ENCODE measurements around the gene EPS8L3. TPM values are rescaled to one million over a fixed set of nuclear protein-coding genes. Genes with fewer than 3 reads are reported as not detected.

Gene EPS8L3
- total and polyA plus RNA-seq, 9 of the 15 experiments (the other 6 are each of a cell fraction or from before 2014, with no cell fraction given), result 0.09 to 0.42 (median 0.14) TPM; not detected in 5

- TF ChIP-seq ZBTB40 (IDR thresholded peaks at IDR 0.05) (peak; percentile 84), ZBTB40 (CRISPR knock-in tag; IDR thresholded peaks at IDR 0.05) (no peak), SMARCE1 (IDR thresholded peaks at IDR 0.05) (peak; percentile 87), ADNP (tag; IDR thresholded peaks at IDR 0.05) (peak; percentile 61; the same call in 1 of the 2 replicates), HDAC1 (IDR thresholded peaks at IDR 0.05) (0 out of 4 replicates have a peak, but pooled peaks of 1 of the 2 experiments have one; percentile 34), ZNF592 (IDR thresholded peaks at IDR 0.05) (peak; percentile 98), LEF1 (IDR thresholded peaks at IDR 0.05) (peak; percentile 60; the same call in 1 of the 2 replicates), HES1 (IDR thresholded peaks at IDR 0.05; ENCODE audit: low read depth) (no peak), MTA2 (IDR thresholded peaks at IDR 0.05; ENCODE audit: low read depth) (0 out of 2 replicates have a peak, but pooled peaks have one; percentile 8), PTBP1 (IDR thresholded peaks at IDR 0.05; ENCODE audit: low read depth, low read length) (no peak), TFAM (CRISPR knock-in tag; conservative IDR thresholded peaks at IDR 0.05) (no peak), BCL6 (CRISPR knock-in tag; IDR thresholded peaks at IDR 0.05) (no peak), SMAD4 (CRISPR knock-in tag; conservative IDR thresholded peaks at IDR 0.05) (peak; percentile 54; the same call in 1 of the 2 replicates)
These were observed 44.3 kb downstream of the EPS8L3 start (continued) for GRCh38 chr1:109719337-109719837.
